Dermis lymphatic vessel endothelial cell (primary cell): ENCODE measurements around the gene DHODH. TPM values are rescaled to one million over a fixed set of nuclear protein-coding genes. Genes with fewer than 3 reads are reported as not detected.

ENCODE experiments used
- total RNA-seq: library from RNA; depleted of rRNA; stranded (reverse); fragments of >200 nt; gene quantifications from 2 replicates; pipeline ENCODE4 v1.2.1, GENCODE V29; 2014

Gene DHODH
- total RNA-seq: 2.5 and 3.9 TPM in 2 replicates

GRCh38 chr16:72008424-72009216 is at the start of gene DHODH:
DHODH (plus strand) TSS chr16:72008744; CDS start chr16:72008765, 21 bp downstream.

GRCh38 chr16:72054254-72054847 is 45.8 kb downstream of the DHODH start, which contains the start of gene HP:
HP (plus strand) TSS chr16:72054505; CDS start chr16:72054653, 148 bp downstream.

Other genes with a start within 250 kb of the DHODH start
- 48.9 and 54.7 TPM in 2 replicates for gene AP1G1, start 199.9 kb upstream of the DHODH start, total RNA-seq
- gene ATXN1L, start 162.8 kb upstream of the DHODH start, total RNA-seq: 16.4 and 16.6 TPM in 2 replicates
- 7.2 and 8.0 TPM in 2 replicates for gene ZNF821, start 124.6 kb upstream of the DHODH start, total RNA-seq
- 151 and 189 TPM in 2 replicates for gene IST1, start 113.2 kb upstream of the DHODH start, total RNA-seq
- under 0.01 TPM in 1 of 2 replicates, not detected in the other for gene PKD1L3, start 8.3 kb upstream of the DHODH start, total RNA-seq
- gene HP, start 45.8 kb downstream of the DHODH start, total RNA-seq: not detected in 2 replicates
- gene HPR, start 54.5 kb downstream of the DHODH start, total RNA-seq: not detected in 2 replicates
- gene TXNL4B, start 84.9 kb downstream of the DHODH start, total RNA-seq: 4.9 and 9.8 TPM in 2 replicates
- 89.2 and 98.2 TPM in 2 replicates for gene DHX38, start 85.1 kb downstream of the DHODH start, total RNA-seq
- gene PMFBP1, start 163.4 kb downstream of the DHODH start, total RNA-seq: under 0.01 and 0.11 TPM in 2 replicates